T-helper 9 cell (primary cell): ENCODE measurements around the gene CMTM8.

Experiments
- DNase-seq: peaks from one replicate; pipeline ENCODE4 v3.0.0-alpha.2; 2020

Gene CMTM8

GRCh38 chr3:32229565-32229964, 8.9 kb upstream of the CMTM8 start:
- DNase-seq: no peak

- no peak for DNase-seq
Measured at GRCh38 chr3:32236377-32236776, 2.1 kb upstream of the CMTM8 start.

- DNase-seq: peak; percentile 2
Measured at GRCh38 chr3:32237670-32238452, 619 bp upstream of the CMTM8 start.

GRCh38 chr3:32239307-32240158, 1.1 kb downstream of the CMTM8 start:
- DNase-seq: no peak

GRCh38 chr3:32240159-32240545, 1.7 kb downstream of the CMTM8 start:
- DNase-seq: peak; percentile 24

GRCh38 chr3:32241100-32241499, 2.6 kb downstream of the CMTM8 start:
- DNase-seq: no peak

GRCh38 chr3:32243519-32243918, 5.0 kb downstream of the CMTM8 start:
- no peak for DNase-seq

- no peak for DNase-seq
Measured at GRCh38 chr3:32245200-32245599, 6.7 kb downstream of the CMTM8 start.

GRCh38 chr3:32246079-32246675, 7.7 kb downstream of the CMTM8 start:
- no peak for DNase-seq

- no peak for DNase-seq
Measured at GRCh38 chr3:32249184-32249782, 10.8 kb downstream of the CMTM8 start.

- DNase-seq: no peak
Measured at GRCh38 chr3:32254268-32254667, 15.8 kb downstream of the CMTM8 start.

GRCh38 chr3:32255345-32255744, 16.9 kb downstream of the CMTM8 start:
- DNase-seq: no peak

- DNase-seq: no peak
Measured at GRCh38 chr3:32256206-32256605, 17.7 kb downstream of the CMTM8 start.

- DNase-seq: no peak
Measured at GRCh38 chr3:32257042-32257441, 18.6 kb downstream of the CMTM8 start.

GRCh38 chr3:32257641-32258438, 19.4 kb downstream of the CMTM8 start:
- no peak for DNase-seq

GRCh38 chr3:32258869-32259268, 20.4 kb downstream of the CMTM8 start:
- DNase-seq: no peak

- DNase-seq: no peak
Measured at GRCh38 chr3:32261545-32261944, 23.1 kb downstream of the CMTM8 start.

- DNase-seq: no peak
Measured at GRCh38 chr3:32262201-32262600, 23.7 kb downstream of the CMTM8 start.

GRCh38 chr3:32274306-32274705, 35.8 kb downstream of the CMTM8 start:
- no peak for DNase-seq

GRCh38 chr3:32275506-32275905, 37.0 kb downstream of the CMTM8 start:
- DNase-seq: no peak

- DNase-seq: no peak
Measured at GRCh38 chr3:32276279-32276841, 37.9 kb downstream of the CMTM8 start.

GRCh38 chr3:32278714-32279113, 40.2 kb downstream of the CMTM8 start:
- DNase-seq: no peak
